ENCODE results near the gene CAMKV. TPM values are rescaled to one million over a fixed set of nuclear protein-coding genes. Genes with fewer than 3 reads are reported as not detected.

CAMKV gene
- total RNA-seq, 8 experiments from 2014 or later: 0.20 to 85.3 (median 24.5) TPM

- Histone ChIP-seq H3K27ac (no peak overlapping the region), H3K4me1 (replicated peaks in 1 of 2) (peaks cover 60 to 68% of the 10 kb centered on the region in 2 donors), H3K4me3 (peak overlapping the region in 2 of 5 donors; percentile 2 to 40)
- in situ Hi-C loops (cut with MboI; ENCODE audit: low pct_unique_long_range_greater_than_20kb in 2 of 9, low sequenced_read_pairs in 9 of 9, unreplicated experiment in 9 of 9): no loop called here
- WGBS, 10 experiments: 60 to 83% methylated on average over 1 of the region's 1 CpG; no CpG with 5 or more reads in 8 of the 10 experiments
- no peak for ATAC-seq (replicated peaks in 6 of 8)
Measured at GRCh38 chr3:49867400-49867799, 2.3 kb downstream of the CAMKV start.

GRCh38 chr3:49865198-49865784, 4.4 kb downstream of the CAMKV start:
- ATAC-seq (replicated peaks in 6 of 8): no peak
- Histone ChIP-seq H3K27ac (peak overlapping the region in 1 of 2 donors; percentile 14), H3K4me3 (no peak overlapping the region), H3K4me1 (replicated peaks in 1 of 2) (peaks cover 41 to 52% of the 10 kb centered on the region in 2 donors)
- in situ Hi-C loops (cut with MboI; ENCODE audit: low pct_unique_long_range_greater_than_20kb in 2 of 9, low sequenced_read_pairs in 9 of 9, unreplicated experiment in 9 of 9): no loop called here
- 0 to 82% (median 41%) methylated on average over 1 to 6 of the region's 7 CpGs; no CpG with 5 or more reads in 4 of the 10 experiments for WGBS, 10 experiments

- Histone ChIP-seq H3K4me3 (no peak overlapping the region), H3K27ac (peak overlapping the region in 1 of 2 donors; percentile 14), H3K4me1 (replicated peaks in 1 of 2) (peaks cover 37 to 47% of the 10 kb centered on the region in 2 donors)
- 0 to 81% (median 54%) methylated on average over 1 to 3 of the region's 5 CpGs; no CpG with 5 or more reads in 4 of the 10 experiments for WGBS, 10 experiments
- no peak for ATAC-seq (replicated peaks in 6 of 8)
- in situ Hi-C loops (cut with MboI; ENCODE audit: low pct_unique_long_range_greater_than_20kb in 2 of 9, low sequenced_read_pairs in 9 of 9, unreplicated experiment in 9 of 9): no loop called here
Measured at GRCh38 chr3:49864505-49864904, 5.2 kb downstream of the CAMKV start.

- H3K4me1 ChIP-seq (replicated peaks in 1 of 2): peaks cover 10 to 11% of the 10 kb centered on the region in 2 donors
- no peak overlapping the region for H3K4me3 ChIP-seq
- no peak for ATAC-seq (replicated peaks in 6 of 8)
- H3K27ac ChIP-seq: no peak overlapping the region
- WGBS, 10 experiments: no CpG with 5 or more reads among the region's 12 CpGs
- in situ Hi-C loops (cut with MboI; ENCODE audit: low pct_unique_long_range_greater_than_20kb in 2 of 9, low sequenced_read_pairs in 9 of 9, unreplicated experiment in 9 of 9): no loop called here
Measured at GRCh38 chr3:49859576-49860305, 10.0 kb downstream of the CAMKV start.

- Histone ChIP-seq H3K27ac (peak within 1 kb of the TSS; percentile 64 to 81), H3K4me3 (peak within 1 kb of the TSS; percentile 45 to 76 (median 53)), H3K4me1 (replicated peaks in 1 of 2) (peaks cover 6 to 9% of the 10 kb centered on the region in 2 donors)
- in situ Hi-C loops (cut with MboI; ENCODE audit: low pct_unique_long_range_greater_than_20kb in 2 of 9, low sequenced_read_pairs in 9 of 9, unreplicated experiment in 9 of 9): no loop called here
- ATAC-seq (replicated peaks in 6 of 8): peak; percentile 98 to 99 (median 99)
- WGBS, 10 experiments: 0 to 40% (median 8%) methylated on average over 1 to 22 of the region's 52 CpGs; no CpG with 5 or more reads in 3 of the 10 experiments
Measured at GRCh38 chr3:49856181-49857005, 13.3 kb downstream of the CAMKV start, which contains the start of gene TRAIP. Gene TRAIP, minus strand, starts transcription at chr3:49856564. Its CDS starts 111 bp downstream, at chr3:49856453.

GRCh38 chr3:49855662-49856061, 14.0 kb downstream of the CAMKV start:
- no peak overlapping the region for H3K27ac ChIP-seq
- no peak for ATAC-seq (replicated peaks in 6 of 8)
- peak overlapping the region; percentile 45 to 76 (median 53) for H3K4me3 ChIP-seq
- in situ Hi-C loops (cut with MboI; ENCODE audit: low pct_unique_long_range_greater_than_20kb in 2 of 9, low sequenced_read_pairs in 9 of 9, unreplicated experiment in 9 of 9): no loop called here
- 13 to 85% (median 46%) methylated on average over 1 to 5 of the region's 5 CpGs; no CpG with 5 or more reads in 4 of the 10 experiments for WGBS, 10 experiments
- H3K4me1 ChIP-seq (replicated peaks in 1 of 2): peaks cover 6 to 9% of the 10 kb centered on the region in 2 donors

- no peak for ATAC-seq (replicated peaks in 6 of 8)
- Histone ChIP-seq H3K4me3 (no peak overlapping the region), H3K27ac (no peak overlapping the region), H3K4me1 (replicated peaks in 1 of 2) (no peaks in the 10 kb centered on the region)
- in situ Hi-C loops (cut with MboI; ENCODE audit: low pct_unique_long_range_greater_than_20kb in 2 of 9, low sequenced_read_pairs in 9 of 9, unreplicated experiment in 9 of 9): no loop called here
- WGBS, 10 experiments: 83 to 100% (median 97%) methylated on average over 1 to 3 of the region's 3 CpGs; no CpG with 5 or more reads in 4 of the 10 experiments
Measured at GRCh38 chr3:49845694-49846093, 24.0 kb downstream of the CAMKV start.

- no peak overlapping the region for H3K4me3 ChIP-seq
- no peak overlapping the region for H3K27ac ChIP-seq
- ATAC-seq (replicated peaks in 6 of 8): no peak
- no peaks in the 10 kb centered on the region for H3K4me1 ChIP-seq (replicated peaks in 1 of 2)
- in situ Hi-C loops (cut with MboI; ENCODE audit: low pct_unique_long_range_greater_than_20kb in 2 of 9, low sequenced_read_pairs in 9 of 9, unreplicated experiment in 9 of 9): no loop called here
- WGBS, 10 experiments: 36 to 100% (median 75%) methylated on average over 1 to 3 of the region's 5 CpGs; no CpG with 5 or more reads in 4 of the 10 experiments
Measured at GRCh38 chr3:49844464-49845183, 25.1 kb downstream of the CAMKV start.

GRCh38 chr3:49842843-49843517, 26.7 kb downstream of the CAMKV start:
- Histone ChIP-seq H3K4me1 (replicated peaks in 1 of 2) (no peaks in the 10 kb centered on the region), H3K27ac (no peak overlapping the region), H3K4me3 (no peak overlapping the region)
- ATAC-seq (replicated peaks in 6 of 8): no peak
- in situ Hi-C loops (cut with MboI; ENCODE audit: low pct_unique_long_range_greater_than_20kb in 2 of 9, low sequenced_read_pairs in 9 of 9, unreplicated experiment in 9 of 9): no loop called here
- WGBS, 10 experiments: 67 to 100% (median 87%) methylated on average over 1 to 3 of the region's 3 CpGs; no CpG with 5 or more reads in 6 of the 10 experiments

GRCh38 chr3:49841806-49842205, 27.9 kb downstream of the CAMKV start:
- no peak overlapping the region for H3K4me3 ChIP-seq
- peak in 2 of 8 experiments; percentile 13 to 34 for ATAC-seq (replicated peaks in 6 of 8)
- in situ Hi-C loops (cut with MboI; ENCODE audit: low pct_unique_long_range_greater_than_20kb in 2 of 9, low sequenced_read_pairs in 9 of 9, unreplicated experiment in 9 of 9): no loop called here
- WGBS, 10 experiments: 38 to 100% (median 93%) methylated on average over 1 to 4 of the region's 7 CpGs; no CpG with 5 or more reads in 3 of the 10 experiments
- no peak overlapping the region for H3K27ac ChIP-seq
- no peaks in the 10 kb centered on the region for H3K4me1 ChIP-seq (replicated peaks in 1 of 2)

- Histone ChIP-seq H3K27ac (no peak overlapping the region), H3K4me3 (no peak overlapping the region), H3K4me1 (replicated peaks in 1 of 2) (no peaks in the 10 kb centered on the region)
- peak; percentile 16 to 65 (median 42) for ATAC-seq (replicated peaks in 6 of 8)
- in situ Hi-C loops (cut with MboI; ENCODE audit: low pct_unique_long_range_greater_than_20kb in 2 of 9, low sequenced_read_pairs in 9 of 9, unreplicated experiment in 9 of 9): no loop called here
Measured at GRCh38 chr3:49841126-49841696, 28.5 kb downstream of the CAMKV start.

GRCh38 chr3:49840388-49840787, 29.3 kb downstream of the CAMKV start:
- Histone ChIP-seq H3K4me3 (no peak overlapping the region), H3K4me1 (replicated peaks in 1 of 2) (no peaks in the 10 kb centered on the region), H3K27ac (no peak overlapping the region)
- ATAC-seq (replicated peaks in 6 of 8): no peak
- WGBS, 10 experiments: no CpG with 5 or more reads among the region's 2 CpGs
- in situ Hi-C loops (cut with MboI; ENCODE audit: low pct_unique_long_range_greater_than_20kb in 2 of 9, low sequenced_read_pairs in 9 of 9, unreplicated experiment in 9 of 9): no loop called here
